AG09309 (cell line): ENCODE measurements around the gene WDR47.

Experiments
- DNase-seq: peaks from one replicate; pipeline ENCODE4 v3.0.0-alpha.2; 2010; ENCODE audit warnings: low read depth
- H3K4me3 ChIP-seq: 2 replicates; pipeline ENCODE4 v1.5.1; 2011; ENCODE audit warnings: mild to moderate bottlenecking, low read depth, low read length, moderate library complexity; ENCODE audit not compliant: control insufficient read depth
- CTCF ChIP-seq: IDR thresholded peaks from 2 replicates; pipeline ENCODE4 v1.5.1; 2011; ENCODE audit warnings: mild to moderate bottlenecking, low read depth, low read length, inconsistent platforms; ENCODE audit not compliant: insufficient read depth, control insufficient read depth; ENCODE audit errors: missing control alignments

WDR47 gene

GRCh38 chr1:109050228-109050995 is 8.5 kb upstream of the WDR47 start:
- no peak for TF ChIP-seq CTCF
- no peak overlapping the region for H3K4me3 ChIP-seq
- DNase-seq, result no peak

GRCh38 chr1:109048335-109048734 is 6.4 kb upstream of the WDR47 start:
- no peak for TF ChIP-seq CTCF
- H3K4me3 ChIP-seq, result no peak overlapping the region
- no peak for DNase-seq

- DNase-seq, result no peak
- H3K4me3 ChIP-seq, result no peak overlapping the region
- TF ChIP-seq CTCF, result no peak
These were observed 5.4 kb upstream of the WDR47 start for GRCh38 chr1:109047339-109047738.

- no peak for TF ChIP-seq CTCF
These were observed 4.8 kb upstream of the WDR47 start for GRCh38 chr1:109046671-109047070.

GRCh38 chr1:109045595-109045994 is 3.7 kb upstream of the WDR47 start:
- H3K4me3 ChIP-seq, result no peak overlapping the region
- no peak for TF ChIP-seq CTCF
- DNase-seq, result no peak

More at GRCh38 chr1:109046671-109047070, 4.8 kb upstream of the WDR47 start:
- no peak for DNase-seq
- no peak overlapping the region for H3K4me3 ChIP-seq

- H3K4me3 ChIP-seq, result peak overlapping the region; percentile 100
- DNase-seq, result no peak
- no peak for TF ChIP-seq CTCF
These were observed 797 bp downstream of the WDR47 start for GRCh38 chr1:109040989-109041620.
